ENCODE results near the gene BRD3OS. TPM values are rescaled to one million over a fixed set of nuclear protein-coding genes. Genes with fewer than 3 reads are reported as not detected.
A peak's percentile ranks its signal among the peaks of the same experiment; 100 is the strongest.

BRD3OS gene
- total and polyA plus RNA-seq, 2 of the 13 experiments (the other 11 are each of a cell fraction or from before 2014, with no cell fraction given) = 4.9 to 5.7 TPM

- TF ChIP-seq ARID4A (CRISPR knock-in tag; IDR thresholded peaks at IDR 0.05; ENCODE audit: borderline replicate concordance) = no peak
- TF ChIP-seq ZNF136 (CRISPR knock-in tag; IDR thresholded peaks at IDR 0.05; ENCODE audit: low read depth) = no peak
- no peak for TF ChIP-seq MEIS2 (CRISPR knock-in tag; IDR thresholded peaks at IDR 0.05)
- no peak for TF ChIP-seq CREB1 (IDR thresholded peaks at IDR 0.05)
- TF ChIP-seq CREB1 (CRISPR knock-in tag; IDR thresholded peaks at IDR 0.05) = no peak
- no peak for TF ChIP-seq ATF7 (IDR thresholded peaks at IDR 0.05)
- TF ChIP-seq ATF7 (CRISPR knock-in tag; IDR thresholded peaks at IDR 0.05) = no peak
- no peak for TF ChIP-seq NKX3-1 (CRISPR knock-in tag; IDR thresholded peaks at IDR 0.05)
- 0 out of 2 replicates have a peak, but pooled peaks have one; percentile 41 for TF ChIP-seq ZNF614 (CRISPR knock-in tag; IDR thresholded peaks at IDR 0.05; ENCODE audit: borderline replicate concordance)
- TF ChIP-seq MBNL3 (CRISPR knock-in tag; conservative IDR thresholded peaks at IDR 0.05) = no peak
- 0 out of 2 replicates have a peak, but pooled peaks have one; percentile 23 for TF ChIP-seq ERF (CRISPR knock-in tag; IDR thresholded peaks at IDR 0.05)
- 0 out of 2 replicates have a peak, but pooled peaks have one; percentile 20 for TF ChIP-seq GATAD2A (CRISPR knock-in tag; IDR thresholded peaks at IDR 0.05)
- no peak for TF ChIP-seq ZNF460 (CRISPR knock-in tag; IDR thresholded peaks at IDR 0.05; ENCODE audit: borderline replicate concordance)
- no peak for TF ChIP-seq YEATS4 (CRISPR knock-in tag; IDR thresholded peaks at IDR 0.05; ENCODE audit: borderline replicate concordance)
- no peak for TF ChIP-seq RAD21 (CRISPR knock-in tag; IDR thresholded peaks at IDR 0.05)
- peak; percentile 28; the same call in 1 of the 2 replicates for TF ChIP-seq ZFY (CRISPR knock-in tag; IDR thresholded peaks at IDR 0.05)
- no peak for TF ChIP-seq FOXP4 (CRISPR knock-in tag; IDR thresholded peaks at IDR 0.05)
- no peak for TF ChIP-seq HOXA9 (CRISPR knock-in tag; IDR thresholded peaks at IDR 0.05; ENCODE audit: borderline replicate concordance)
- no peak for TF ChIP-seq ZNF766 (CRISPR knock-in tag; IDR thresholded peaks at IDR 0.05; ENCODE audit: borderline replicate concordance)
- TF ChIP-seq KLF16 (CRISPR knock-in tag; IDR thresholded peaks at IDR 0.05) = 0 out of 4 replicates have a peak, but pooled peaks of 1 of the 2 experiments have one; percentile 40
- TF ChIP-seq PRDM10 (CRISPR knock-in tag; IDR thresholded peaks at IDR 0.05; ENCODE audit: low read depth) = no peak
Observed at GRCh38 chr9:134010310-134011173, 14.7 kb upstream of the BRD3OS start (continued).
